Endothelial cell of umbilical vein (primary cell): ENCODE results near the gene IL31RA. TPM values are rescaled to one million over a fixed set of nuclear protein-coding genes. Genes with fewer than 3 reads are reported as not detected.

Source experiments
- BruUV-seq: library from RNA; stranded (reverse); fragments of 400-500 nt; replicated peaks from 2 replicates; lab custom pipeline; 2021; lab: Mats Ljungman, UMichigan
- CTCF ChIA-PET: fragments of 300-600, 350-600 bp; sonication (Branson Sonifier 250); formaldehyde crosslinking; loops from one replicate; lab custom pipeline; 2021; ENCODE audit warnings: antibody characterized with exemption, inconsistent platforms; lab: Charles Lee
- POLR2A ChIA-PET: fragments of 300-600, 350-600 bp; sonication (Branson Sonifier 250); formaldehyde crosslinking; loops from one replicate; lab custom pipeline; 2021; ENCODE audit warnings: antibody characterized with exemption, inconsistent platforms; lab: Charles Lee
- DNase-seq: peaks from one replicate; pipeline ENCODE4 v3.0.0-alpha.2; 2011; ENCODE audit warnings: low read depth, low spot score
- FAIRE-seq: peaks from 2 replicates; lab custom pipeline; 2011; peaks lifted over from hg19 to GRCh38; lab: Jason Lieb, UNC
- H2AFZ ChIP-seq: 2 replicates; pipeline ENCODE4 v1.6.0; 2012; ENCODE audit warnings: low read depth, low read length, control low read depth, inconsistent platforms
- H3K27ac ChIP-seq: 2 replicates; pipeline ENCODE4 v1.5.1; 2011; ENCODE audit warnings: low read depth, mild to moderate bottlenecking, control low read depth, low read length, moderate library complexity; ENCODE audit not compliant: insufficient read depth
- H3K27me3 ChIP-seq, 2 experiments: 2 replicates each; pipeline versions ENCODE4 v1.6.0 to v1.6.1; 2011; ENCODE audit warnings: low read length in 2 of 2, mixed read lengths in 1 of 2; ENCODE audit not compliant: control insufficient read depth in 2 of 2, insufficient read depth in 2 of 2
- H3K36me3 ChIP-seq, 2 experiments: 2 replicates in 1 of 2; 3 replicates in 1 of 2; pipeline ENCODE4 v1.5.1; 2011; ENCODE audit warnings: low read length in 2 of 2, mild to moderate bottlenecking in 1 of 2, moderate library complexity in 1 of 2; ENCODE audit not compliant: control insufficient read depth in 2 of 2, insufficient read depth in 2 of 2; ENCODE audit errors: extremely low read depth in 1 of 2
- H3K4me1 ChIP-seq: 3 replicates; pipeline ENCODE4 v1.5.1; 2011; ENCODE audit warnings: mild to moderate bottlenecking, low read length; ENCODE audit not compliant: control insufficient read depth, insufficient read depth; ENCODE audit errors: extremely low read depth
- H3K4me2 ChIP-seq: 2 replicates; pipeline ENCODE4 v1.6.1; 2011; ENCODE audit warnings: low read length, control low read depth, mixed read lengths; ENCODE audit not compliant: insufficient read depth
- H3K4me3 ChIP-seq, 3 experiments: fragments of 200-600 bp in 1 of 3; sonication (generic), shearing (Covaris generic) in 1 of 3; replicated peaks in 1 of 3; 2 replicates each; pipeline ENCODE4 v1.5.1; 2011 to 2016; ENCODE audit warnings: control low read depth in 3 of 3, low read length in 3 of 3, mild to moderate bottlenecking in 2 of 3, inconsistent platforms in 1 of 3, low read depth in 1 of 3, moderate library complexity in 1 of 3; ENCODE audit not compliant: insufficient read depth in 1 of 3
- H3K79me2 ChIP-seq: 2 replicates; pipeline ENCODE4 v1.6.0; 2012; ENCODE audit warnings: low read length, inconsistent platforms; ENCODE audit not compliant: control insufficient read depth, insufficient read depth
- H3K9ac ChIP-seq: replicated peaks from 2 replicates; pipeline ENCODE3; 2011; ENCODE audit warnings: low read length, control low read depth; ENCODE audit not compliant: insufficient read depth; ENCODE audit errors: extremely low read depth
- H3K9me1 ChIP-seq: replicated peaks from 3 replicates; pipeline ENCODE4 v1.6.0; 2011; ENCODE audit warnings: mild to moderate bottlenecking, low read length; ENCODE audit not compliant: control insufficient read depth, insufficient read depth; ENCODE audit errors: extremely low read depth
- H3K9me3 ChIP-seq: replicated peaks from 2 replicates; pipeline ENCODE4 v1.5.1; 2012; ENCODE audit warnings: low read length, inconsistent platforms; ENCODE audit not compliant: control insufficient read depth, insufficient read depth
- H4K20me1 ChIP-seq: replicated peaks from 2 replicates; pipeline ENCODE3; 2011; ENCODE audit warnings: mild to moderate bottlenecking, low read length; ENCODE audit not compliant: control insufficient read depth, insufficient read depth; ENCODE audit errors: extremely low read depth
- EZH2 ChIP-seq: IDR thresholded peaks from 2 replicates; pipeline ENCODE4 v1.6.1; 2012; ENCODE audit warnings: borderline replicate concordance, low read depth, mild to moderate bottlenecking, moderate library complexity, low read length, inconsistent platforms; ENCODE audit not compliant: severe bottlenecking
- FOS ChIP-seq: IDR thresholded peaks from 2 replicates; pipeline ENCODE4 v1.6.1; 2011; ENCODE audit warnings: mild to moderate bottlenecking, low read length, moderate library complexity, borderline replicate concordance; ENCODE audit not compliant: insufficient read depth
- GATA2 ChIP-seq: IDR thresholded peaks from 2 replicates; pipeline ENCODE4 v1.7.0; 2011; ENCODE audit warnings: low read depth, mild to moderate bottlenecking, moderate library complexity, mixed read lengths, low read length; ENCODE audit not compliant: insufficient read length, insufficient read depth
- JUN ChIP-seq: IDR thresholded peaks from 2 replicates; pipeline ENCODE4 v1.6.1; 2011; ENCODE audit warnings: borderline replicate concordance, low read depth; ENCODE audit not compliant: insufficient read length, insufficient read depth
- MYC ChIP-seq: IDR thresholded peaks from one replicate; pipeline ENCODE4 v1.6.1; 2011; ENCODE audit warnings: mild to moderate bottlenecking, low read depth, low read length
- POLR2A ChIP-seq: IDR thresholded peaks from 2 replicates; pipeline ENCODE4 v1.6.1; 2012; ENCODE audit warnings: low read depth, mild to moderate bottlenecking, control low read depth, low read length
- POLR2AphosphoS5 ChIP-seq: IDR thresholded peaks from 2 replicates; pipeline ENCODE4 v1.6.1; 2012; ENCODE audit warnings: low read depth, mild to moderate bottlenecking, control low read depth, low read length, moderate library complexity; ENCODE audit not compliant: insufficient read depth
- dilution Hi-C: fragments of 300-500 bp; cut with MboI; formaldehyde crosslinking; loops from one replicate; pipeline ENCODE4 v1.15.0; 2019; ENCODE audit warnings: low sequenced_read_pairs; ENCODE audit not compliant: extremely low pct_ligation_motif_present
- intact Hi-C: fragments of 100-400 bp; cut with micrococcal nuclease; formaldehyde crosslinking; loops from one replicate; pipeline ENCODE4 v1.10.0; 2022
- polyA plus RNA-seq, 4 experiments: library from polyadenylated mRNA; depleted of rRNA in 3 of 4; stranded (reverse) in 3 of 4; unstranded in 1 of 4; fragments of >200 nt; gene quantifications; 2 replicates each; pipeline versions ENCODE4 v1.2.1 to v1.2.3, GENCODE V29; 2011 to 2012; ENCODE audit warnings: missing spikeins in 1 of 4
- total RNA-seq: library from RNA; stranded (reverse); gene quantifications from 2 replicates; pipeline ENCODE4 v1.2.3, GENCODE V29; 2021
- TF ChIP-seq, protein P1 (sequence below): IDR thresholded peaks from 2 replicates; pipeline ENCODE4 v1.6.1; 2011; ENCODE audit not compliant: insufficient read depth, insufficient read length
- TF ChIP-seq, protein P2 (sequence below), 2 donors: IDR thresholded peaks; 1 replicate in 1 of 2; 2 replicates in 1 of 2; pipeline ENCODE4 v1.5.1; 2011; ENCODE audit warnings: low read length in 2 of 2, mild to moderate bottlenecking in 2 of 2, moderate library complexity in 2 of 2, control low read depth in 1 of 2, inconsistent platforms in 1 of 2, low read depth in 1 of 2; ENCODE audit not compliant: insufficient read depth in 1 of 2; ENCODE audit errors: extremely low read depth in 1 of 2

The IL31RA gene
- total and polyA plus RNA-seq, 2 donors (not counting 3 experiments of a cell fraction or from before 2014, with no cell fraction given): 0.14 to 0.75 TPM

DNA sequence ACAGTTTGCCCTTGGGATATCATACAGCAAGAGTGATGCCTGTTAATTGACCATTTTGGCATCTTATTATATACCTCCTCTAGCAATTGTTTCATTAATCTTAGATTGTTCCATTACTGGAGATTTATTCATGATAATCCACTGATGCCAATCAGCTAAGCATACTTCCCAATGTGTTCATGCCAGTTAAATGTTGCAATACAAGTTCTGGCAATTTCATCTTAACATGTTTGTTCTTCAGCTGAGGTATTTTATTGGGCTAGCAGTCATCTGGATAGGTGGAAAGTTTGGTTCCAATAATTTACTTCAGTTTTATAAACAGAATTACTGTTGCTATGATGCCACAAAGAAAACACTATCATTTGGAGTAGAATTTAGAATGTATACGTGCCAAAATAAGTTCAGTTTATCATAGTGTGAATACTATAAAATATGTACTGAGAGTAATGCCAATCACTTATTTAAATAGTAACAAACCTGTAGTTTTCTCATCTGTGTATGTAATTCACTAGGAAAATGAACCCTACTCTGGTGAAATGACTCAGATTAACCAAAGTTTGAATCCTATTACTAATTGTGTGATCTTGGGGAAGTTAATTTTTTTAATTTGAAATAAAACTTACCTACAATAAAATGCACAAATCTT is 27.9 kb upstream of the IL31RA start:
- Histone ChIP-seq H3K4me2 (no peak overlapping the region), H2AFZ (no peak overlapping the region), H3K4me3 (no peak overlapping the region), H3K79me2 (no peaks in the 10 kb centered on the region), H3K9me1 (no peaks in the 10 kb centered on the region), H3K9ac (no peak overlapping the region), H3K36me3 (no peaks in the 10 kb centered on the region), H4K20me1 (no peaks in the 10 kb centered on the region), H3K27ac (no peak overlapping the region), H3K27me3 (no peaks in the 10 kb centered on the region), H3K4me1 (peaks cover 4% of the 10 kb centered on the region), H3K9me3 (no peaks in the 10 kb centered on the region)
- dilution Hi-C loops: no loop called here
- TF ChIP-seq, protein P1, sequence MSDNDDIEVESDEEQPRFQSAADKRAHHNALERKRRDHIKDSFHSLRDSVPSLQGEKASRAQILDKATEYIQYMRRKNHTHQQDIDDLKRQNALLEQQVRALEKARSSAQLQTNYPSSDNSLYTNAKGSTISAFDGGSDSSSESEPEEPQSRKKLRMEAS: no peak
- TF ChIP-seq MYC: no peak
- no peak for TF ChIP-seq POLR2A
- TF ChIP-seq, protein P2, sequence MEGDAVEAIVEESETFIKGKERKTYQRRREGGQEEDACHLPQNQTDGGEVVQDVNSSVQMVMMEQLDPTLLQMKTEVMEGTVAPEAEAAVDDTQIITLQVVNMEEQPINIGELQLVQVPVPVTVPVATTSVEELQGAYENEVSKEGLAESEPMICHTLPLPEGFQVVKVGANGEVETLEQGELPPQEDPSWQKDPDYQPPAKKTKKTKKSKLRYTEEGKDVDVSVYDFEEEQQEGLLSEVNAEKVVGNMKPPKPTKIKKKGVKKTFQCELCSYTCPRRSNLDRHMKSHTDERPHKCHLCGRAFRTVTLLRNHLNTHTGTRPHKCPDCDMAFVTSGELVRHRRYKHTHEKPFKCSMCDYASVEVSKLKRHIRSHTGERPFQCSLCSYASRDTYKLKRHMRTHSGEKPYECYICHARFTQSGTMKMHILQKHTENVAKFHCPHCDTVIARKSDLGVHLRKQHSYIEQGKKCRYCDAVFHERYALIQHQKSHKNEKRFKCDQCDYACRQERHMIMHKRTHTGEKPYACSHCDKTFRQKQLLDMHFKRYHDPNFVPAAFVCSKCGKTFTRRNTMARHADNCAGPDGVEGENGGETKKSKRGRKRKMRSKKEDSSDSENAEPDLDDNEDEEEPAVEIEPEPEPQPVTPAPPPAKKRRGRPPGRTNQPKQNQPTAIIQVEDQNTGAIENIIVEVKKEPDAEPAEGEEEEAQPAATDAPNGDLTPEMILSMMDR (IDR thresholded peaks at IDR 0.05; ENCODE audit: extremely low read depth in 1 of 2, insufficient read depth in 1 of 2, low read depth in 1 of 2, low read length in 2 of 2): no peak
- TF ChIP-seq POLR2AphosphoS5: no peak
- TF ChIP-seq GATA2: no peak
- TF ChIP-seq EZH2: no peak
- no peak for TF ChIP-seq JUN
- no peak for TF ChIP-seq FOS
- POLR2A ChIA-PET: no interaction called here
- FAIRE-seq: no peak
- CTCF ChIA-PET: no interaction called here
- no TSS peak for BruUV-seq
- intact Hi-C loops: no loop called here
- DNase-seq: no peak
